Fibroblast of skin of scalp (primary cell): ENCODE measurements around the gene ANO6.
"Not testable (repeated sequence)": the region's sequence is repeated elsewhere in the genome, so short reads cannot be mapped to it uniquely, and the experiment has no call there.

Experiments used
- DNase-seq: peaks from one replicate; pipeline ENCODE4 v3.0.0-alpha.2; 2013

The ANO6 gene

DNA sequence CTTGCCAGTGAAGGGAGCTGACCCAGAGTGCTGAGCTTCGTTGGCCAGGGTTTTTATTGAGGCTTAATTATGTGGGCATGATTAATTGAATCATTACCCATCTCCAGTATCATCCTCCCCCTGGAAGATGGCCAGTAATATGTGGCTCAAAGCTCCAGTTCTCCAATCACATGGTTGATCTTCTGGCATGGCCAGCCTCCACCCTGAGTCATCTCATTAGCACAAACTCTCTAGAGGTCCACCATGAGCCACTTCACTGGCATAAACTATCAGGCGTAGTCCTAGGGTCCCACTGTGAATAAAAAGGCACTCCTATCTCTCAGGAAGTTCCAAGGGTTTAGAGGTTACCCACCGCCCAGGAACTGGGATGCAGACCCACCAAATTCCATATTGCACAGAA, 135.0 kb downstream of the ANO6 start:
- no peak for DNase-seq

- no peak for DNase-seq
Measured at GRCh38 chr12:45351921-45352670, 136.2 kb downstream of the ANO6 start.

- DNase-seq = no peak
Measured at GRCh38 chr12:45353944-45354343, 138.0 kb downstream of the ANO6 start.

DNA sequence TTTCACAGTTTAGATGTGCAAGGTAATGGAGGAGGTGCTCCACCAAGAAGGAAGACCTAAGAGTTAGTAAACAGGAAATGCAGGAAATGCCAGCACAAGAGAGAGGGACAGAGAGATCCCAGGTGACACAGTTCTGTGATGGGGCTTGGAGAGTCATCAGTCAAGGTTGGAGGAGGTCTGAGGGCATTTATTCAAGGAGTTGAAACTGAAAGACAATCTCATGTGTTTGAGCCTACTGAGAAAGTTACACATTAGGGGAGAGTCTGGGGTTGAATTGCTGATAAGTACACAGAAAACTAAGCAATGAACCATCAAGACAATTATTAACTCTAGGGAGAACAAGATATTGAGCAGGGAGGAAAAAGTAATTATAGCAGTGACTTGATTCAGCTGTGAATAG, 138.5 kb downstream of the ANO6 start:
- no peak for DNase-seq

DNA sequence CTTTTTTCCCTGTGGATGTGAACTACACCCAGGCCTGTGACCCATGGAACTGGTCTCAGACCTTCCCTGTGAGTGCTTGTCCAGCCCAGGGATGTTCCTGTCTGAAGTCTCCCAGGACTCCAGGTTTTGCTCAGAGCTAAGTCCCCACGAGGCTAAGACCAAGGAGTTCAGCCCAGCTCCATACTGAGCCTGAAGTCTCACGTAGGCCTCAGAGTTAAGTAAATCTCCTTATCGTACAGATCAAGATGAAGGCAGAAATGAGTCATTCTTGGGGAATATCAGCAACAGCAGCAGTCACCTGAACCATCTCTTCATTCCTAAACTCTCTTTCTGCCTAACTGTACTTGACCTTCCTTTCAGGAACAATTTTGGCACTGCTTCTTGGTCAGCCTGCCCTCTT, 139.8 kb downstream of the ANO6 start:
- DNase-seq = no peak

- DNase-seq = no peak
Measured at GRCh38 chr12:45356822-45357538, 141.1 kb downstream of the ANO6 start.

DNA sequence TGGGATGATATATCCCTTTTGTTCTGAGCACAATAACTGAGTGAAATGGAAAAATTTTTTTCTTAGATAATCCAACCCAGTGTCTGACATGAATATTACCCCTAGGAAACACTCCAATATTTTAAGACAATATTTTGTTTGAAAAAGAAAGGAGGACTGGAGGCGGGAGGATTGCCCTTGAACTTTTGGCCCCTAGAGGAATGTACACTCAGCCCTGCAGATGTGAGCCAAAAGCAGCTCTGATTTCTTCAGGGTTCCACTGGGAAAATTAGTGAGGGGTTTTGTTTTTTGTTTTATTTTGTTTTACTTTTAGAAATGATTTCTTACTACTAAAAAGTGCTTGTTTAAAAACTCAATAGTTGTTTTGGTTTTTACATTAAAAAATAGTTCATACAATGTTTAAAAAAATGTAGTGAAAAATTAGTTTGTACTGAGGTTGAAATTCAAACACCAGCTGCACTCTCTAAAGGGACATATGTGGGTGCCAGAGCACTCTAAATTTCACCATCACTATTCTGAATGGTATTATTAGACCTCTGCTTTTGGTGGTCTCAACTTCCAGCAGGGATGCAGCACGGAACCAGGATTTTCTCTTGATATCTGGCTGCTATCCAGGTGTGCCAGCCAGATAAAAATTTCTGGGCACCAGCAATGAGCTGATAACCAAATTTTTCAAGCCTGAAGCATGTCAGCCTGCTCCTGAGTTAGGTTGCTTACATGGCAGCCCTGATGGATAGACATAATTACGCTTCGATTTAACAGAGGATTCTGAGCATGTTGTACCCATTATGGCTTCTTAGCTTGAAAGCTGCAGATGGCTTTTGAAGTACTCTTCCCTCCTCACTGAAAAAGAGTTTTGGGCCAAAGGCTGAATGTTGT, 141.9 kb downstream of the ANO6 start:
- peak; percentile 25 for DNase-seq

DNA sequence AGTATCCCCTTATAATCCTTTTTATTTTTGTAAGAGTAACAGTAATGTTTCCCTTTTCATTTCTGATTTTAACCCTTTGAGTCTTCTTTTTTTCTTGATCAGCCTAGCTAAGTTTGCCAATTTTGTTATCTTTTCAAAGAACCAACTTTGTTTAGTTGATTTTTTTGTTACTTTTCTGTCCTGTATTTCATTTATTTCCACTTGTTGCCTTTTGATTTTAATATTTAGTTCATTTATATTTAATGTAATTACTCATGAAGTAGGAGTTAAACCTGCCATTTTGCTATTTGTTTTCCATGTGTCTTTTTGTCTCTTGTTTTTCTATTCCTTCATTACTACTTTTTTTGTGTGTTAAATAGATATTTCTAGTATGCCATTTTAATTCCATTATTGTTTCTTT, 146.4 kb downstream of the ANO6 start:
- no peak for DNase-seq

- no peak for DNase-seq
Measured at GRCh38 chr12:45363903-45364302, 148.0 kb downstream of the ANO6 start.

GRCh38 chr12:45368841-45369489, 153.1 kb downstream of the ANO6 start:
- DNase-seq = no peak

DNA sequence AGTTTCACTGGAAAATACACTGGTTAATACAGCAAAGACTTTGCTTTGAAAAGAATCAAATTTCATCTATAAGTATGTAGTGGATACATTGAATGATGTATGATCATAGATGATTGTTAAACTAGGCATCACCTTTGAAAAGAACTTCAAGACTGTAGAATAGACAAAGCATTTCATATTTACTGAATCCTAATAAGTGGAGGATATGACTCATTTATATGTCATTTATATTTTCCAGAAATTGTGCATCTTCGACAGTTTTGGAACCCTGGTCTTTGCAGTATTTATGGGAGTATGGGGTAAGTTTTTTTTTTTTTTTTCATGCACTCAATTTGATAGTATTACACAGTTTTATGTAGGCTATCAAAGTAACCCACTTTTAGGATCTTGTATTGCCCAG, 161.9 kb downstream of the ANO6 start:
- peak; percentile 15 for DNase-seq

DNA sequence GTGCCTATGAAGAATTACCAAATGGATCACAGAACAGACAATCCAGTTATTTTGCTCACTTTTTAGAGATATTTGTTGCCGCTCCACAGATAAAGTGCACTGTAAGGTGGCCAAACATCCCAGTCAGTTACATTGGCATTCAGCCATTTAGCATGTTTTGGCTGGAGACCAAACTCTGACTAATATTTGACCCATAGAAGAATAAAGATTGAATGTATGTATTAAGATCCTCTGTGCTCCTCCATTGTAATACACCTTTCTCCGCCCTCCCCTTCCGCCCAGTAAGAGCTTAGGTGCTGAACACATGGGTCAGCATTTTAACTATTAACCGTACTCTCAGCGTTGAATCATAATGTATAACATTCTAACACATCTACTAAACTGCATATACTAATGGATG, 163.4 kb downstream of the ANO6 start:
- peak; percentile 46 for DNase-seq

GRCh38 chr12:45381351-45381750, 165.5 kb downstream of the ANO6 start:
- no peak for DNase-seq

DNA sequence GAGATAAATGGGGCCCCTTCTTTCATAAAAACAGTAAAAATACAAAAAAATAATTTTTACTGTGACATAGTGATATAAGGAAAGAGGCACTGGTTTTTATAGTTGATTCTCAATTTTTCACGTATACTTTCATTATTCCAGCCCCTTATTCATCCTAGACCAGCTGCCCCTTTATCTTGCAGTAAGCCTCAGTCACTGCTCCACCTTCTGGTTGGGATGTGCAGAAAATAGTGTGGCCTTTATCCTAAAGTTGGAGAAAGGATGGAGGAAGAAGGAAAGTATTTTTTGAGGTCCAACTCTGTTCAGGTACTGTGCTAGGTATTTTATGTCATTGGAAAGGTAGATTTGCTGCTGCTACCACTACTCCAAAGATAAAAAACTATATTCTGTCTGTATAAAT, 172.7 kb downstream of the ANO6 start:
- peak; percentile 62 for DNase-seq

GRCh38 chr12:45389426-45389825, 173.5 kb downstream of the ANO6 start:
- DNase-seq = no peak

DNA sequence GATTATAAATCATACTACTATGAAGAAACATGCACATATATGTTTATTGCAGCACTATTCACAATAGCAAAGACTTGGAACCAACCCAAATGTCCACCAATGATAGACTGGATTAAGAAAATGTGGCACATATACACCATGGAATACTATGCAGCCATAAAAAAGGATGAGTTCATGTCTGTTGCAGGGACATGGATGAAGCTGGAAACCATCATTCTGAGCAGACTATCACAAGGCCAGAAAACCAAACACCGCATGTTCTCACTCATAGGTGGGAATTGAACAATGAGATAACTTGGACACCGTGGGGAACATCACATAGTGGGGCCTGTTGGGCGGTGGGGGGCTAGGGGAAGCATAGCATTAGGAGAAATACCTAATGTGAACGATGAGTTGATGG, 181.6 kb downstream of the ANO6 start:
- DNase-seq = not testable (repeated sequence)

DNA sequence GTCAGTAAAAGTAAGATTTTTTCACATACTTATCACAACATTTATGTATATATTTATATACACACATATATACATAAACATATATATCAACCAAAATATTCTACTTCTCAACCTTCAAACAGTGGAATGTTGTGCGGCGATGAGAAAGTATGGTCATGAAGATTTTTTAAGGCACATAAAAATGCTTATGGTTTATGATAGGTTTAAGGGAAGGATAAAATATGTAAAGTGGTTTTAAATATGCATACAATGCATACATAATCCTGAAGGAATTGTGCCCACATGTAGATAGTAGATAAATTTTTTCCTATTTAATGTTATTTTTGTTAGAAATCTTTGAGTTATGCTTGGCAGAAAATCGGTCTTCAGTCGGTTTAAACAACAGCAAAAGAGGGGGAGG, 182.7 kb downstream of the ANO6 start:
- DNase-seq = peak; percentile 67

GRCh38 chr12:45400991-45401390, 185.1 kb downstream of the ANO6 start:
- DNase-seq = no peak

- no peak for DNase-seq
Measured at GRCh38 chr12:45402288-45402687, 186.4 kb downstream of the ANO6 start.

DNA sequence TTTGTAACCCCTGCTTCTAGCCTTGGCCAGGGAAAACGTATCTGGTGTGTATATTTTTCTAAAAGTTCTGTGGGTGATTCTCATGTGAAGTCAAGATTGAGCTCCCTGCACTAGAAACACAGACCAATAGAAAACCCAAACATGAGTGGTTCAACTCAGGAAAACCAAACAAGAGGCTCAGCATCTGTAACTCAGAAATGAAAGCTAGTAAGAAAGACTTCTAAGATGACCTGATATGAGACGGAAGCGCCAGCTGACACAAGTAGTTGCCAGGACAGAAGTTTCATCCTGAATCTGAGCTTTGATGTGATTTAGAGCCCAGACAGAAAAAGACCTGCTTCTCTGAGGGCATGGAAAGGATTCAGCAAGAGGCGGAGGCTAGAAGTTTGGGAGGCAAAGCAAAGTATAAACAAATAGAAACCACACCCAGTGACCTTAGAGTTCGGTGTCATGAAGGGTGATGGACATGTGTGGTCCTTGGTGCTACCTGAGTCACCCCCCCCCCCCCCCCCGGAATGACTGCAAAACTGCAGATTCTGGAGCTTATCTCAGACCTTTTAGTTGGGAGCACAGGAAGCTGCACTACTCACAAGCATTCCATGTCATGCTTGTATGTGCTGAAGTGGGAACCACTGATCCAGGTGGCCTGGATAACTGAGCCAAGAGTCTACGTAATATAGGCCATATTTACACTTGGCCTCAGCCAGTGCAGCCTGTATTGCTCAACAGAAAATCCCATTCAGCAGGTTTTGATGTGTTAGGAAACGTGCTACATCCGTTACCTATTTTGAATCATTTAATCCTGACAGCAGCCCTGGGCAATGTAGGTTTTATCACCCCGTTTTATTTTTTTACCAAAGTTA, 191.3 kb downstream of the ANO6 start:
- DNase-seq = no peak

- no peak for DNase-seq
Measured at GRCh38 chr12:45407981-45408728, 192.3 kb downstream of the ANO6 start.
